HG03175 (cell line): ENCODE measurements around the gene UROS.

Source experiments
- ATAC-seq: cut with Tn5 transposase; IDR thresholded peaks from one replicate; pipeline ENCODE4 v1.9.1; 2021; ENCODE audit warnings: mild to moderate bottlenecking, moderate library complexity; ENCODE audit not compliant: unreplicated experiment

UROS gene

GRCh38 chr10:125768219-125768855 lies 54.7 kb downstream of the UROS start:
- ATAC-seq = no peak

DNA sequence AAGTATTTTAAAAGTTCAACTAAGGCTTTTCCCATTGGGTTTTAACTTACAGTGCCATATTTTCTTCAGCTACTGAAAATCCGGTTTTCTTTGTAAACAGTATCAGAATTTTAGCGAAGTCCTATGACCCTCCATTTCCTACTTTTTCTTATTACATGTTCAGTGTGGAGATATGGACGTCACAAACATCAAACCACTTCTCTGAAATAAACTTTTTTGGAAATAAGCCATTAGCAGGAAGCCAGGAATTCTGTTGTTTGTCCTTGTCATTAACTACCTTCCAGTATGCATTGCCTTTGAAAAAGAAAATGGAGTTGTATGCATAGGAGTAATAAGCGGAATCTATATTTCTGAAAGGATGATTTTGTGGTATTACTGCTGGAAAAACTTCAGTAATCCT lies 56.5 kb downstream of the UROS start:
- ATAC-seq = no peak

- ATAC-seq = no peak
These were observed 57.2 kb downstream of the UROS start for GRCh38 chr10:125765835-125766234.

GRCh38 chr10:125762692-125763648 lies 60.1 kb downstream of the UROS start:
- ATAC-seq = no peak

DNA sequence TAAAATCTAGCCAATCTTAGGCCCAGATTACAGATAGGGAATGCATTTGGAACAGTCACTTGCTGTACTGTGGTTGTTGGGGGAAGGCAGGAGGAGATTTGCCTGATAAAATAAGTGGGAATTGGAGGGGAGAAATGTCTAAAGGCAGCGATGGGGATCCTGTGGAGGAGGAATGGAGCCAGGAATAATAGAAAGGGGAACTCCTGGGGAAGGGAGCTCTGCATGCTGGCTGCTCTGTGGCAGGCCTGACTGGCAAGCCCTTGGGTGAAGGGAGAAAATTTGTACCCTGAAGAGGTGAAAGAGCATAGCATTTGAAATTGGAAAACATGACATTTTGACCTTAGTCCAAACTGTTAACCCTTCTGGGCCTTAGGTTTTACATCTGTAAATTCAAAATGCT lies 61.1 kb downstream of the UROS start:
- ATAC-seq = no peak

GRCh38 chr10:125757742-125758141 lies 65.3 kb downstream of the UROS start:
- no peak for ATAC-seq

- no peak for ATAC-seq
These were observed 66.1 kb downstream of the UROS start for GRCh38 chr10:125756853-125757487.

DNA sequence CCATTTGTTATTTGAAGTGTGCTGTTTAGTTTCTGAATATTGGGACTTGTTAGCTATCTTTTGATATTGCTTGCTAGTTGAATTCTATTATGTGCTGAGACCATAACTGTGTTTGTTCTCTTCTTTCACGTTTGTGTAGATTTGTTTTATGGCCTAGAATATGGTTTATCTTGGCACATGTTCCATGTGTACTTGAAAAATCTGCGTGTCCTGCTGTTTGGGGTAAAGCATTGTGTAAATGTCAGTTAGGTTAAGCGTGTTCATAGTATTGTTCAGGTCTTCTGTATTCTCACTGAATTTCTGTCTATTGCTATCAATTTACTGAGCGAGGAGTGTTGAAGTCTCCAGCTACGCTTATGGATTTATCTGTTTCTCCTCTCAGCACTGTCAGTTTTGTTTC lies 66.9 kb downstream of the UROS start:
- no peak for ATAC-seq

DNA sequence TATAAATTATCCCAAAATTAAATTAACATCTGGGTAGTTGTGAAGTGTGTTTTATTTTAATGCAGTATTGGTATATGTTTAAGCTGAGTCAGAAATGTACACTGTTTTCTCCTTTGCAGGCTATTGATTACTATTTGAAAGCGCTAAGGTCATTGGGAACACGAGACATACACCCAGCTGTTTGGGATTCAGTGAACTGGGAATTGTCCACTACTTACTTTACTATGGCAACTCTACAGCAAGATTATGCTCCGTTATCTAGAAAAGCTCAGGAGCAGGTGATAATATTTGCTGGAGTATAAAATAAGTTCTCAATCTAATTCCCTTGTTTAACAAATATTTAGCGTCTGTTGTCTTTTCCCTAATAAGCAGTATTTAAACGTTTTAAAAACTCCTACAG lies 75.6 kb downstream of the UROS start:
- ATAC-seq = no peak

DNA sequence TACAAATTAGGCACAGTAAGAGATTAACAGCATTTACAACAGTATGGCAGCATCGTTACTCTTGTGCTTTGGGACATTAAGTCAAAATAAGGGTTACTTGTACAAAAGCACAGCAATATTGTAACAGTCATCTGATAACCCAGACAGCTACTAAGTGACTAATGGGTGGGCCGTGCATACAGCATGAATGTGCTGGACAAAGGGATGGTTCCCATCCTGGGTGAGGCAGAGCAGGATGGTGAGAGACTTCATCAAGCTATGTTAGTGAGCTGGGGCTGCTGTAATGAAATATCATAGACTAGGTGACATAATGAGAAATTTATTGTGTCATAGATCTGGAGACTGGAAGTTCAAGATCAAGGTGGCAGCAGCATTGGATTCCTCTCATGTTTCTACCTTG lies 78.1 kb downstream of the UROS start:
- ATAC-seq = no peak

DNA sequence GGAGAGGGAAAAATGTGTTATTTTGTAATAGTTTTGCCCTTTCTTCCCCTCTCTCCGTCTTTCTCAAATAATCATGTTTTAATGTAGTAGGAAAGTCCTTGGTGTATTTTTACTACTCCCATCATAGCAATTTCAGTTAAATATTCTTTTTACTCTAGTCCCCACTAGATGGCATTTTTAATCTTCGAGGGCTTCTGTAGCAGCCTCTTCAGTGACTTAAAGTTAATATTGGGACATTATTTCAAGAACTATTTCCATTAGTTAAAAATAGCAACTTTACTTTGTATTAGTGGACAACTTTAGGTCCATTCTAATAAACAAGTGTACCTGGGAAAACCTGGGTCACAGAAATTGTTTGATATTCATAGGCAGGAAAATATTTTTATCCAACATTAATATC lies 80.6 kb downstream of the UROS start:
- ATAC-seq = no peak

DNA sequence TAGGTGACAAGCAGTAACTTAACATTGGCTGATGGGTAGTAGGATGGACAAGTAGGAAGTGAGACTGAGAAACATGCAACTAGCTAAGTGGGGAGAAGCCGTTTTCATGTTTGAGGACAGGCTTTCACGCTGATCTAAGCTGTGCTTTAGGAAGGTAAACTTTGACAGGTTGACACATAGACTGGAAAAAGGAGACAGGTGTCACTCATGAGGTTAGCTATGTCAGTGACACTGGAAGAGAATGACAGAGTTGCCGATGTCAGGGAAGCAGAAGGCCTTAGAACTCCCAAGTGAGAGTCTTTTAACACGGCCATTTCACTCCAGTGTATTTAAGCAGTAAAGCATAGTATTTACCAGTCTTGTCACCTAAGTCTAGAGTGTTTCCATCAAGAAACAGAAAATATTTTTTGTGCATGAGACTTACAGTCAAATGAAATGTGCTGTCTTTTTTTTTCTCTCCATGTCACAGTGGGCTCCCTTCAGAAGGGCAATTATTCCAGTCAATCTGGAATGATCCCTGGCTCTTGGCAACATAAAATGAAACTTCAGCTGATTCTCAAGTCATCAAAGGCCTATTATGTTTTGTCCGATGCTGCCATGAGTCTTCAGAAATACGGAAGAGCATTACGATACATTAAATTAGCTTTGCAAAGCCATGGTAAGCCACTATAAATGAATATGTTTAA lies 82.9 kb downstream of the UROS start:
- no peak for ATAC-seq
